HG02623 (cell line): ENCODE results near the gene VASN.
"Not testable (repeated sequence)": the region's sequence is repeated elsewhere in the genome, so short reads cannot be mapped to it uniquely, and the experiment has no call there.

Experiments
- ATAC-seq: cut with Tn5 transposase; IDR thresholded peaks from one replicate; pipeline ENCODE4 v1.9.1; 2021; ENCODE audit warnings: moderate library complexity; ENCODE audit not compliant: unreplicated experiment

VASN gene

GRCh38 chr16:4336701-4337539 is 34.7 kb upstream of the VASN start:
- ATAC-seq, result no peak

DNA sequence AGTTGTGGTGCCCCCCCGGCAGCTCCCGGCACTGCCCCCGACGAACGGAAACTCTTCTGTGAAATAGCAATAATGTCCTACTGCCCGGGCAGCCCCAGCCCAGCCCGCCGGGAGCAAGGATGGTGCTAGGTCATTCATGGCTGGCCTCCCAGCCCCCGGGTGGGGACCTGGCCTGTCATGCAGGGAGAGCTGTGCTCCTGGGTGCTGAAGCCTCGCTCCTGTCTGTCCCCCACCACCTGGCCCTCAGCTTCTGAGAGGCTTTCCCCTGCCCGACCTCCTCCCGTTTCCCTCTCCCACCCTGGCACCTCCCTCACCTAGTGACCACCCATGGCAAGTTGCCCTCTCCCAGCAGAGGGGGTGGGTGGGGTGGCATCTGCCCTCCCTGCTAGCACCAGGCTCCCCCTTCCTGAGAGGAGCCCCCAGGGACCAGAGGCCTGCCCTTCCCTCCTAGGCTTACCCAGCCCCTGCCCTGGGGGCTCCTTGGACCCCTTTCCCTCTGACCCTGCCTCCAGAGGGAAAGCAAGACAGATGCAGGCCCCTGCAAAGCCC is 34.0 kb upstream of the VASN start:
- ATAC-seq, result no peak

DNA sequence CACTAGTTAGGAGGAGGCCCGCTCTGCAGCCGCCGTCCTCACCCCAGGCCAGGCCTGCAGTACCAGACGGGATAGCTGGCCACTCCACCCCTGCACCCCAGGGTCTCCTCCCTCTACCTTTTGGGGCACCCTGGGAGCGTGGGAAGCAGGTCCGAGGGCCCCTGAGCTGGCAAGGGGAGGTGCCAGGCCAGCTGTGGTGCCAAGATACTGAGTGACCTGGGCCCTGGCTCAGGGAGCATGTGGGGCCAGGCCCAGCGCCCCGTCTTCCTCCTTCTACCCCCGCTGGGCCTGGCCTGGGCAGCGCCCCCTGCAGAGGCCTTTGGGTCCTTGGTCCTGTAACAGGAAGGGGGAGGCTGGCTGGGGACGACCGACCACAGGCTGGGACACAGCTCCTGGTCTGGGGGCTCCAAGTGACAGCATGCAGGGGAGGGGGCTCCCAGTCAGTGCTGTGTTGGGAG is 33.5 kb upstream of the VASN start:
- no peak for ATAC-seq

DNA sequence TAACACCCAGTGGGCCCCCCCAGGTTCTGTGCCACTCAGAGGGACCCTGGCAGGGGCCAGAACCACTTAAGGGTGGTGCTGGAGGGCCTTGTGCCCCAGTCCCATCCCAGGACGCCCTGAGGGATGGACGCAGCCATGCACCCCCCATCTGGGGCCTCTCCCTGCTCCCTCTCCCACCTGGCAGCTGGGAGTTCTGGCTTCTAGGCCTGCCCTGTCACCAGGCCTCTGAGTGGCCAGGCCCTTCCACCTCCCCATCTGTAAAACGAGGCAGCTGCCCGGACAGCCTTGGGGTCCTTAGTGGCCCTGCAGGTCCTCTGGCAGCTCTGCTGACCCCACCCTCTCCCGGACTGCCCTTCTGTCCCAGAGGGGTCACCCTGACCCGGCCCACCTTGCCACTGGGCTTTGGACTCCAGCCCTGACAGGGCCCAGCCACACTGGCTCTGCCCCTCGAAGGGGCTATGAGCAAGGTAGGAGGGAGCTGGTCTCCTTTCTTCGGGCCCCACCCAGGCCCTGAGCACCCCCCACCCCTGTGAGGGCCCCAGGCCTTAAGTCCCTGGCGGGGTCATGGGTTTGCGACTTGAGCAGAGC is 32.8 kb upstream of the VASN start:
- ATAC-seq, result no peak

GRCh38 chr16:4339455-4339854 is 32.2 kb upstream of the VASN start:
- no peak for ATAC-seq

DNA sequence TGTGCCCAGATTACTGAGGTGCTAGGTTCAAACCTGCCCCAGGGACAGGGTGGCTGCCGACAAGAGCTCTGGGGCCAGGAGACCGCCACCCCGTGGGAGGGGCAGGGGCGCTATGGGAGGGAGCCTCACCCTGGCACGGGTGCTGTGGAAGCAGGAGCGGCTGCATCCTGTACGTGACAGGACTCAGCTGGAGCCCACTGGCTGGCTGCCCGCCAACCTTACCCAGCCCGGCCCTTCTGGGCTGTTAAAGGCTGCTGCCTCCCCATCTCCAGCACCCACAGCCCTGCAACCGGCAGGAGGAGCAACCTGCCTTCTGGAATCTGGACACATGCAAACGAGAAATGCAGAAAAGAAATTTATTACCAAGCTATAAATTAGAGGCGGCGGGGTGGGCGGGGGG is 31.7 kb upstream of the VASN start:
- no peak for ATAC-seq

DNA sequence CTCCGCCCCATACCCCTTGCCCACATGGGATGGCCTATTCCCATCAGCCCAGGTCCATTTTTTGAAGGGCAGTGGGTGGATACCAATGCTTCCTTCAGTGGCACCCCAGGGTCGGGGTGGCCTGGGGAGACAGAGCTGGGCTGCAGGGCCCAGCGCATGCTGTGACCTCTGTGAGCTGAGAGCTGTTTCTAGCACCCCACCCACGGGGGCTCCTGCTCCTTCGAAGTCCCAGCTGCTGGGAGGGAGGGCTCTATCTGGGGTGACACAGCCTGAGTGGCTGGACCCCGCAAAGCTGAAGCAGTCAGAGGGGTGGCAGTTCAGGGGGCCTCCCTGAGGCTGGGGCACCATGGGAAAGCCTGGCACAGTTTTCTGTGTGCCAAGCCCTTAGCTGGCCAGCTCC is 31.2 kb upstream of the VASN start:
- no peak for ATAC-seq

- ATAC-seq, result no peak
These were observed 30.4 kb upstream of the VASN start for GRCh38 chr16:4341250-4341649.

DNA sequence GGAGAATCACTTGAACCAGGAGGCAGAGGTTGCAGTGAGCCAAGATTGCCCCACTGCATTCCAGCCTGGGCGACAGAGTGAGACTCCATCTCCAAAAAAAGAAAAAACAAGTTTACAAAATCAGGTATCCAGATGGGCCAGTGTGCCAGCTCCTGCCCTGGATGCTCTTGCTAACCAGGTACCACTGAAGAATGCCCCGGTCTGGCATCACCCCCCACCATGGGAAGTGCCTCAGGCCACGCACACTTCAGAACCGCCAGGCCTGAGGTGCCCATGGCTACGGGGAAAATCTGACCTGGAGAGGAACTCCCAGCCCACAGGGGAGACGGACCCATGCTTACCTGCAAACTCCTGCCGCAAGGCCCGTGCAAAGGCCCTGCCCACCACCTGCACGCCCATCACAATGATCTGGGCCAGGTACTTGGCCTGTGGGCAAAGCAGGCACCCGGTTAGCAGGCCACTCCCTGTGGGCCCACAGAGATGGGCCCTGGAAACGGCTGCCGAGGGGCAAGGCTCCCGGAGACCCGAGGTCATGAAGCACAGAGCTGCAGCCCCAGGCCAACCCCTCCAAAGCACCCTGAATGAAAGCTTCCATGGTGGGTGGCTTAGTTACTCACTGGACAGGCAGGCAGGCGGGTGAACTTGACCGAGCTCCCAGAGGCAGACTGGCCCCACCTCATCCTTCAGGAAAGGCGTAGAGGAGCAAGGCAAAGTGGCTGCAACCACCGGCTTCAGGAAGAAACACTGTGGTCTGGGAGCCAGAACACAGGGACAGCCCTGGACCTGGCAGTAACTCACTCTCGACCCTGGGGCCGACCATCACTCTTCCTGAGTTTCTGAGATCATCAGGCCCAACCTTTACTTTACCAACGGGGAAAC is 28.5 kb upstream of the VASN start:
- no peak for ATAC-seq

DNA sequence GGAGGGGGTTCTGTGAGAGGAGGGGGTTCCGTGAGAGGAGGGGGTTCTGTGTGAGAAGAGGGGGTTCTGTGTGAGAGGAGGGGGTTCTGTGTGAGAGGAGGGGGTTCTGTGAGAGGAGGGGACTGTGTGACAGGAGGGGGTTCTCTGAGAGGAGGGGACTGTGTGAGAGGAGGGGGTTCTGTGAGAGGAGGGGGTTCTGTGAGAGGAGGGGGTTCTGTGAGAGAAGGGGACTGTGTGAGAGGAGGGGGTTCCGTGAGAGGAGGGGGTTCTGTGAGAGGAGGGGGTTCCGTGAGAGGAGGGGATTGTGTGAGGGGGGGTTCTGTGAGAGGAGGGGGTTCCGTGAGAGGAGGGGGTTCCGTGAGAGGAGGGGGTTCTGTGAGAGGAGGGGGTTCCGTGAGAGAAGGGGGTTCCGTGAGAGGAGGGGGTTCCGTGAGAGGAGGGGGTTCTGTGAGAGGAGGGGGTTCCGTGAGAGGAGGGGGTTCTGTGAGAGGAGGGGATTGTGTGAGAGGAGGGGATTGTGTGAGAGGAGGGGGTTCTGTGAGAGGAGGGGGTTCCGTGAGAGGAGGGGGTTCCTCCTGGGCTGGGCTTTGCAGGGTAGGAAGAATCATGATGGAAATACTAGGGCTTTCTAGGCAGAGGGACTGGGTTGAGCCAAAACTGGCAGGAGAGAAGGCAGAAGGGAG is 27.2 kb upstream of the VASN start:
- ATAC-seq, result not testable (repeated sequence)

- ATAC-seq, result no peak
These were observed 26.4 kb upstream of the VASN start for GRCh38 chr16:4344983-4345835.

GRCh38 chr16:4345836-4346781 is 25.5 kb upstream of the VASN start:
- no peak for ATAC-seq

GRCh38 chr16:4347010-4347409 is 24.6 kb upstream of the VASN start:
- ATAC-seq, result no peak

GRCh38 chr16:4347765-4348509 is 23.7 kb upstream of the VASN start:
- ATAC-seq, result no peak

DNA sequence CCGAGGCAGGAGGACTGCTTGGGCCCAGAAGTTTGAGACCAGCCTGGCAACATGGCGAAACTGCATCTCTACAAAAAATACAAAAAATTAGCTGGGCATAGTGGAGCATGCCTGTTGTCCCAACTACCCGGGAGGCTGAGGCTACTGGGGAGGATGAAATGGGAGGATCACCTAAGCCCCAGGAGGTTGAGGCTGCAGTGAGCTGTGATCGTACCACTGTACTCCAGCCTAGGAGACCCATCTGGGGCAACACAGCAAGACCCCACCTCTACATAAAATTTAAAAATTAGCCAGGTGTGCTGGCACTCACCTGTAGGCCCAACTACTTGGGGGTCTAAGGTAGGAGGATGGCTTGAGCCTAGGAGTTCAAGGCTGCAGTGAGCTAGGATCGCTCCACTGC is 22.3 kb upstream of the VASN start:
- ATAC-seq, result no peak

DNA sequence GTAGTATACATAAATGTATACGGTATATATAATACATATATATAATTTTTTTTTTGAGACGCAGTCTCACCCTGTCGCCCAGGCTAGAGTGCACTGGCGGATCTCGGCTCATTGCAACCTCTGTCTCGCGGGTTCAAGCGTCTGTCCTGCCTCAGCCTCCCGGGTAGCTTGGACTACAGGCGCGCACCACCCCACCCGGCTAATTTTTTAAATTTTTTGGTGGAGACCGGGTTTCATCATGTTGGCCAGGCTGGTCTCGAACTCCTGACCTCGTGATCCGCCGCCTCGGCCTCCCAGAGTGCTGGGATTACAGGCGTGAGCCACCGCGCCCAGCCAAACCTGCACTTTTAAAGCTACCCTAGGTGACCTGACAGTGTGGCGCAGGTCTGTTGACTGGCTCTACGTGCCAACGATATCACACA is 21.3 kb upstream of the VASN start:
- no peak for ATAC-seq

GRCh38 chr16:4350787-4351659 is 20.6 kb upstream of the VASN start, which contains the start of gene PAM16:
Gene PAM16 (minus strand): TSS chr16:4351321. CDS start chr16:4351234, 87 bp downstream.
- ATAC-seq, result peak; percentile 88
